ENCODE measurements around the gene KRT83.

KRT83 gene

DNA sequence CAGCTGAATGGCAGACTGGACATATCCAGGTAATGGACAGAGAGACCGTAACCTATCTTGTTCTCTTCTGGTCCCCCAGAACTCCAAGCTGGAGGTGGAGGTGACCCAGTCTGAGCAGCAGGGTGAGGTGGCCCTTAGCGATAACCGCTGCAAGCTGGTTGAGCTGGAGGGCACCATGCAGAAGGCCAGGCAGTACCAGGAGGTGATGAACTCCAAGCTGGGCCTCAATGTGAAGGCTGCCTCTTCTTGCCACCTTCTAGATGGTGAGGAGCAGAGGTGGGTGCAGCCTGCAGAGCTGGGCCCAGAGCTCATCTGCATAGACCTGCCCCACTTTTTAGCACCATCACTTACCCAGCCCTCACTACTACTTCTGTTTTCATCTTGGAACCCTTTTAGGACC lies 53.9 kb downstream of the KRT83 start:
- no peak for DNase-seq (ENCODE audit: extremely low read depth in 1 of 2, low read depth in 1 of 2)

GRCh38 chr12:52266514-52266913 lies 54.7 kb downstream of the KRT83 start:
- no peak for DNase-seq (ENCODE audit: extremely low read depth in 1 of 2, low read depth in 1 of 2)

- DNase-seq (ENCODE audit: extremely low read depth in 1 of 2, low read depth in 1 of 2) = no peak
These were observed 56.8 kb downstream of the KRT83 start for GRCh38 chr12:52264435-52264825.
